WTC11 (cell line): ENCODE measurements around the gene TAF4. TPM values are rescaled to one million over a fixed set of nuclear protein-coding genes. Genes with fewer than 3 reads are reported as not detected.

Source experiments
- ATAC-seq: fragments of 200-7000 bp; cut with Tn5 transposase; 2 replicates; pipeline ENCODE4 v1.10.0; 2021; ENCODE audit warnings: mild to moderate bottlenecking, moderate library complexity
- CTCF ChIA-PET: fragments of 300-600 bp; sonication (Branson Sonifier 250); formaldehyde crosslinking; loops from one replicate; lab custom pipeline; 2021; ENCODE audit warnings: antibody characterized with exemption; lab: Charles Lee
- POLR2A ChIA-PET: fragments of 350-600 bp; sonication (Branson Sonifier 250); formaldehyde crosslinking; loops from one replicate; lab custom pipeline; 2021; ENCODE audit warnings: antibody characterized with exemption; lab: Charles Lee
- DNase-seq: peaks from one replicate; pipeline ENCODE4 v3.0.0; 2021; ENCODE audit warnings: low spot score
- H3K27ac Mint-ChIP-seq: 2 replicates; pipeline ENCODE4 v1.8.0; 2021; ENCODE audit warnings: mixed read lengths
- H3K27me3 Mint-ChIP-seq: 2 replicates; pipeline ENCODE4 v1.8.0; 2021; ENCODE audit warnings: low read depth, mild to moderate bottlenecking, moderate library complexity, mixed read lengths
- H3K36me3 Mint-ChIP-seq: 2 replicates; pipeline ENCODE4 v1.8.0; 2021; ENCODE audit warnings: mixed read lengths
- H3K4me1 Mint-ChIP-seq: 2 replicates; pipeline ENCODE4 v1.8.0; 2022; ENCODE audit warnings: mixed read lengths
- H3K4me3 Mint-ChIP-seq: 2 replicates; pipeline ENCODE4 v1.8.0; 2021; ENCODE audit warnings: mild to moderate bottlenecking, moderate library complexity, mixed read lengths
- H3K9me3 Mint-ChIP-seq: 2 replicates; pipeline ENCODE4 v1.8.0; 2021; ENCODE audit warnings: mixed read lengths
- CREM ChIP-seq: sonication (generic); formaldehyde crosslinking; IDR thresholded peaks from 2 replicates; pipeline ENCODE4 v1.8.1; 2022; ENCODE audit warnings: mild to moderate bottlenecking, missing genetic modification reagents, moderate library complexity
- GABPB1 ChIP-seq: sonication (generic); formaldehyde crosslinking; IDR thresholded peaks from 2 replicates; pipeline ENCODE4 v1.8.1; 2023; ENCODE audit warnings: mild to moderate bottlenecking, missing genetic modification reagents
- GRHL2 ChIP-seq: fragments of 250-450 bp; sonication (Bioruptor Pico); IDR thresholded peaks from 2 replicates; pipeline ENCODE4 v1.8.0; 2022; ENCODE audit warnings: mild to moderate bottlenecking, moderate library complexity; ENCODE audit not compliant: insufficient replicate concordance, severe bottlenecking
- IRF2 ChIP-seq: sonication (generic); formaldehyde crosslinking; IDR thresholded peaks from 2 replicates; pipeline ENCODE4 v1.8.0; 2022; ENCODE audit warnings: low read depth, missing genetic modification reagents, borderline replicate concordance
- JUN ChIP-seq: sonication (generic); formaldehyde crosslinking; IDR thresholded peaks from 2 replicates; pipeline ENCODE4 v1.8.0; 2023; ENCODE audit warnings: mild to moderate bottlenecking, missing genetic modification reagents
- PRRX2 ChIP-seq: fragments of 250-450 bp; sonication (Bioruptor Pico); IDR thresholded peaks from 2 replicates; pipeline ENCODE4 v1.8.0; 2021; ENCODE audit warnings: mild to moderate bottlenecking
- RORB ChIP-seq: fragments of 250-450 bp; sonication (Bioruptor Pico); IDR thresholded peaks from 2 replicates; pipeline ENCODE4 v1.9.0; 2021; ENCODE audit warnings: mild to moderate bottlenecking
- SMAD3 ChIP-seq: sonication (generic); formaldehyde crosslinking; IDR thresholded peaks from 2 replicates; pipeline ENCODE4 v1.8.0; 2022; ENCODE audit warnings: missing genetic modification reagents, mild to moderate bottlenecking, borderline replicate concordance
- TCF7 ChIP-seq: sonication (generic); formaldehyde crosslinking; IDR thresholded peaks from 2 replicates; pipeline ENCODE4 v1.8.0; 2022; ENCODE audit warnings: mild to moderate bottlenecking, low read depth, missing genetic modification reagents, moderate library complexity
- TEAD4 ChIP-seq: sonication (generic); formaldehyde crosslinking; IDR thresholded peaks from 2 replicates; pipeline ENCODE4 v1.8.0; 2022; ENCODE audit warnings: mild to moderate bottlenecking, missing genetic modification reagents
- ZBTB21 ChIP-seq: sonication (generic); formaldehyde crosslinking; IDR thresholded peaks from 2 replicates; pipeline ENCODE4 v1.8.1; 2023; ENCODE audit warnings: mild to moderate bottlenecking, missing genetic modification reagents, borderline replicate concordance
- ZNF121 ChIP-seq: sonication (generic); formaldehyde crosslinking; IDR thresholded peaks from 2 replicates; pipeline ENCODE4 v1.8.0; 2023; ENCODE audit warnings: missing genetic modification reagents
- ZNF423 ChIP-seq: fragments of 250-450 bp; sonication (Bioruptor Pico); IDR thresholded peaks from 2 replicates; pipeline ENCODE4 v2.1.2; 2022; ENCODE audit warnings: mild to moderate bottlenecking, moderate library complexity
- total RNA-seq: library from RNA; stranded (reverse); gene quantifications from 3 replicates; pipeline ENCODE4 v1.2.3, GENCODE V29; 2021
- TF ChIP-seq, protein P1 (sequence below): fragments of 250-450 bp; sonication (Bioruptor Pico); IDR thresholded peaks from 2 replicates; pipeline ENCODE4 v1.9.0; 2021; ENCODE audit warnings: mild to moderate bottlenecking, borderline replicate concordance
- TF ChIP-seq, protein P2 (sequence below): sonication (generic); formaldehyde crosslinking; IDR thresholded peaks from 2 replicates; pipeline ENCODE4 v1.8.0; 2023; ENCODE audit warnings: mild to moderate bottlenecking, missing genetic modification reagents
- TF ChIP-seq, protein P3 (sequence below): fragments of 250-450 bp; sonication (Bioruptor Pico); IDR thresholded peaks from 2 replicates; pipeline ENCODE4 v1.9.0; 2021; ENCODE audit warnings: mild to moderate bottlenecking
- TF ChIP-seq, protein P4 (sequence below): sonication (generic); formaldehyde crosslinking; IDR thresholded peaks from 2 replicates; pipeline ENCODE4 v1.8.1; 2022; ENCODE audit warnings: mild to moderate bottlenecking, missing genetic modification reagents, moderate library complexity, borderline replicate concordance

TAF4 gene
- total RNA-seq, 1 experiment from 2014 or later: 34.4 TPM

DNA sequence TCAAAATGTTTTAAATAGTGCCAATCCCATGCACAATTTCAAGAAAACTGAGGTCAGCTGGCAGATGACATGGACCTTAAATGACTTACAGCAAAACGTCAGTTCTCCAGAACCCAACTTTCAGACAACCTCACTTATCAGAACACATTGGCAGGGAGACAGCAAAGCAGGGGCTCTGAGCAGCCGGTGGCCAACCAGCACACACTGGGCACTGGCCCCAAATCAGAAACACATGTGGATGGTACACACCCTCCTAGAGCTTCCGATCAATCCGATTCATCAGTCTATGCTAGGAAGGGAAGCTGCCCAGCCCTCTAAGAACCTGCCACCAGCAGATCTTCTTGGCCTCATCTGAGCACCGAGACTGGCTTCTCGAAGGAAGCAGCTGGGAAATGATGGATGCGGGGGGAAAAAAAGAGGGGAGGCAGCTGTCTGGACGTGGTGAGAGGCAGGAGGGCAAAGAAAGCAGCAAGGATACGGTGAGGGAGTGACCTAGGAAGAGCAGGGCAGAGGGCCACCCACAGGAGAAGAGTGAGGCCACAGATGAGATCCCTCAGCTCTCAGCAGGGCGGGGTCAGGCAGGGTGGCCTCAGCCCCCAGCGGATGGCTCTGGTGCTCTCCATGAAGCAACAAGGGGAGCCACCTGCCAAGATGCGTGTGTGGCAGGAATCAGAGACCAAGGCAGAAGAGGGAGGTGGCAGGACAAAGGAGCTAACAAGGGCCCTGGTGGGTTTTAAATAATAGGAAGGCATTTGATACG, 32.9 kb downstream of the TAF4 start (continued):
- TF ChIP-seq, protein P1, sequence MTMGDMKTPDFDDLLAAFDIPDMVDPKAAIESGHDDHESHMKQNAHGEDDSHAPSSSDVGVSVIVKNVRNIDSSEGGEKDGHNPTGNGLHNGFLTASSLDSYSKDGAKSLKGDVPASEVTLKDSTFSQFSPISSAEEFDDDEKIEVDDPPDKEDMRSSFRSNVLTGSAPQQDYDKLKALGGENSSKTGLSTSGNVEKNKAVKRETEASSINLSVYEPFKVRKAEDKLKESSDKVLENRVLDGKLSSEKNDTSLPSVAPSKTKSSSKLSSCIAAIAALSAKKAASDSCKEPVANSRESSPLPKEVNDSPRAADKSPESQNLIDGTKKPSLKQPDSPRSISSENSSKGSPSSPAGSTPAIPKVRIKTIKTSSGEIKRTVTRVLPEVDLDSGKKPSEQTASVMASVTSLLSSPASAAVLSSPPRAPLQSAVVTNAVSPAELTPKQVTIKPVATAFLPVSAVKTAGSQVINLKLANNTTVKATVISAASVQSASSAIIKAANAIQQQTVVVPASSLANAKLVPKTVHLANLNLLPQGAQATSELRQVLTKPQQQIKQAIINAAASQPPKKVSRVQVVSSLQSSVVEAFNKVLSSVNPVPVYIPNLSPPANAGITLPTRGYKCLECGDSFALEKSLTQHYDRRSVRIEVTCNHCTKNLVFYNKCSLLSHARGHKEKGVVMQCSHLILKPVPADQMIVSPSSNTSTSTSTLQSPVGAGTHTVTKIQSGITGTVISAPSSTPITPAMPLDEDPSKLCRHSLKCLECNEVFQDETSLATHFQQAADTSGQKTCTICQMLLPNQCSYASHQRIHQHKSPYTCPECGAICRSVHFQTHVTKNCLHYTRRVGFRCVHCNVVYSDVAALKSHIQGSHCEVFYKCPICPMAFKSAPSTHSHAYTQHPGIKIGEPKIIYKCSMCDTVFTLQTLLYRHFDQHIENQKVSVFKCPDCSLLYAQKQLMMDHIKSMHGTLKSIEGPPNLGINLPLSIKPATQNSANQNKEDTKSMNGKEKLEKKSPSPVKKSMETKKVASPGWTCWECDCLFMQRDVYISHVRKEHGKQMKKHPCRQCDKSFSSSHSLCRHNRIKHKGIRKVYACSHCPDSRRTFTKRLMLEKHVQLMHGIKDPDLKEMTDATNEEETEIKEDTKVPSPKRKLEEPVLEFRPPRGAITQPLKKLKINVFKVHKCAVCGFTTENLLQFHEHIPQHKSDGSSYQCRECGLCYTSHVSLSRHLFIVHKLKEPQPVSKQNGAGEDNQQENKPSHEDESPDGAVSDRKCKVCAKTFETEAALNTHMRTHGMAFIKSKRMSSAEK (CRISPR knock-in tag): no peak
- no peak for TF ChIP-seq PRRX2
- TF ChIP-seq GABPB1 (CRISPR knock-in tag): no peak

DNA sequence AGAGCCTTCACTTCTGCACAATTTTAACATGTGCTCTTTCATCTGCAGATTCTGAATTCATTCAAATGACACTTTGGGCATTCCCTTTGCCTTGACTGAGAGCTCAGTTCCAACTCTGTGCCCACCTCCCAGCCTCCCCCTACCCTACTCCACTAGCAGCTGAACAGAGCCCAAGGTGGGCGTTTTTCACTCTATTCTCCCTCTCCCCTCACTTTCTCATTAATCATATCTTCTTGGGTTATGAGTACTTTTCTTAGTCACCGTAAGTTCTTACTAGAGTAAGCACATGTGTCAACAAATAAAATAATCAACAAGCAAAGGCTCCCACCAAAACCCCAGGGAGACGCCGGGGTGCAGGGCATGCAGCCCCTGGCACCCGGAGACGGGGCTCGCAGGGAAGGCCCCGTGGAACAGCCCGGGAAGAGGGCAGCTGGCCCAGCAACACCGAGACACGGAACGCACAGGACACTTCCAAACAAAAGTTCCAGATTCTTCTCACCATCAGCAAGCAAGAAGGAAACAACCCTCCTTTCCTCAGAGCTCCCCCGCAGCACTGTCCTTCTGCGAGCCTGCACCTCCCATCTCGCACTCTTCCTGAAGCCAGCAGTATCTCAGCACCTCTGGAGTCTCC, 34.1 kb downstream of the TAF4 start:
- CTCF ChIA-PET: interaction anchor here (2.0 kb wide), 1 partner anchor 21 kb away, joined by 8 read pairs; no protein-coding TSS in a partner anchor
- Mint-ChIP-seq H3K36me3 (no peaks in the 10 kb centered on the region), H3K27ac (peak overlapping the region; percentile 91), H3K4me1 (peaks cover 59% of the 10 kb centered on the region), H3K27me3 (no peaks in the 10 kb centered on the region), H3K4me3 (no peak overlapping the region), H3K9me3 (0 out of 2 replicates have a peak, but pooled peaks cover 4% of the 10 kb centered on the region)
- POLR2A ChIA-PET: no interaction called here
- TF ChIP-seq RORB (no peak), SMAD3 (no peak), ZNF121 (CRISPR knock-in tag) (no peak), GABPB1 (CRISPR knock-in tag) (no peak), ZNF423 (no peak), TEAD4 (CRISPR knock-in tag) (no peak), IRF2 (CRISPR knock-in tag) (no peak), GRHL2 (no peak), CREM (no peak), TCF7 (CRISPR knock-in tag) (no peak), JUN (CRISPR knock-in tag) (no peak), ZBTB21 (CRISPR knock-in tag) (no peak)
- TF ChIP-seq, protein P2, sequence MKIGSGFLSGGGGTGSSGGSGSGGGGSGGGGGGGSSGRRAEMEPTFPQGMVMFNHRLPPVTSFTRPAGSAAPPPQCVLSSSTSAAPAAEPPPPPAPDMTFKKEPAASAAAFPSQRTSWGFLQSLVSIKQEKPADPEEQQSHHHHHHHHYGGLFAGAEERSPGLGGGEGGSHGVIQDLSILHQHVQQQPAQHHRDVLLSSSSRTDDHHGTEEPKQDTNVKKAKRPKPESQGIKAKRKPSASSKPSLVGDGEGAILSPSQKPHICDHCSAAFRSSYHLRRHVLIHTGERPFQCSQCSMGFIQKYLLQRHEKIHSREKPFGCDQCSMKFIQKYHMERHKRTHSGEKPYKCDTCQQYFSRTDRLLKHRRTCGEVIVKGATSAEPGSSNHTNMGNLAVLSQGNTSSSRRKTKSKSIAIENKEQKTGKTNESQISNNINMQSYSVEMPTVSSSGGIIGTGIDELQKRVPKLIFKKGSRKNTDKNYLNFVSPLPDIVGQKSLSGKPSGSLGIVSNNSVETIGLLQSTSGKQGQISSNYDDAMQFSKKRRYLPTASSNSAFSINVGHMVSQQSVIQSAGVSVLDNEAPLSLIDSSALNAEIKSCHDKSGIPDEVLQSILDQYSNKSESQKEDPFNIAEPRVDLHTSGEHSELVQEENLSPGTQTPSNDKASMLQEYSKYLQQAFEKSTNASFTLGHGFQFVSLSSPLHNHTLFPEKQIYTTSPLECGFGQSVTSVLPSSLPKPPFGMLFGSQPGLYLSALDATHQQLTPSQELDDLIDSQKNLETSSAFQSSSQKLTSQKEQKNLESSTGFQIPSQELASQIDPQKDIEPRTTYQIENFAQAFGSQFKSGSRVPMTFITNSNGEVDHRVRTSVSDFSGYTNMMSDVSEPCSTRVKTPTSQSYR (CRISPR knock-in tag): no peak
- TF ChIP-seq, protein P3, sequence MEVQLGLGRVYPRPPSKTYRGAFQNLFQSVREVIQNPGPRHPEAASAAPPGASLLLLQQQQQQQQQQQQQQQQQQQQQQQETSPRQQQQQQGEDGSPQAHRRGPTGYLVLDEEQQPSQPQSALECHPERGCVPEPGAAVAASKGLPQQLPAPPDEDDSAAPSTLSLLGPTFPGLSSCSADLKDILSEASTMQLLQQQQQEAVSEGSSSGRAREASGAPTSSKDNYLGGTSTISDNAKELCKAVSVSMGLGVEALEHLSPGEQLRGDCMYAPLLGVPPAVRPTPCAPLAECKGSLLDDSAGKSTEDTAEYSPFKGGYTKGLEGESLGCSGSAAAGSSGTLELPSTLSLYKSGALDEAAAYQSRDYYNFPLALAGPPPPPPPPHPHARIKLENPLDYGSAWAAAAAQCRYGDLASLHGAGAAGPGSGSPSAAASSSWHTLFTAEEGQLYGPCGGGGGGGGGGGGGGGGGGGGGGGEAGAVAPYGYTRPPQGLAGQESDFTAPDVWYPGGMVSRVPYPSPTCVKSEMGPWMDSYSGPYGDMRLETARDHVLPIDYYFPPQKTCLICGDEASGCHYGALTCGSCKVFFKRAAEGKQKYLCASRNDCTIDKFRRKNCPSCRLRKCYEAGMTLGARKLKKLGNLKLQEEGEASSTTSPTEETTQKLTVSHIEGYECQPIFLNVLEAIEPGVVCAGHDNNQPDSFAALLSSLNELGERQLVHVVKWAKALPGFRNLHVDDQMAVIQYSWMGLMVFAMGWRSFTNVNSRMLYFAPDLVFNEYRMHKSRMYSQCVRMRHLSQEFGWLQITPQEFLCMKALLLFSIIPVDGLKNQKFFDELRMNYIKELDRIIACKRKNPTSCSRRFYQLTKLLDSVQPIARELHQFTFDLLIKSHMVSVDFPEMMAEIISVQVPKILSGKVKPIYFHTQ (CRISPR knock-in tag): no peak
- TF ChIP-seq, protein P4, sequence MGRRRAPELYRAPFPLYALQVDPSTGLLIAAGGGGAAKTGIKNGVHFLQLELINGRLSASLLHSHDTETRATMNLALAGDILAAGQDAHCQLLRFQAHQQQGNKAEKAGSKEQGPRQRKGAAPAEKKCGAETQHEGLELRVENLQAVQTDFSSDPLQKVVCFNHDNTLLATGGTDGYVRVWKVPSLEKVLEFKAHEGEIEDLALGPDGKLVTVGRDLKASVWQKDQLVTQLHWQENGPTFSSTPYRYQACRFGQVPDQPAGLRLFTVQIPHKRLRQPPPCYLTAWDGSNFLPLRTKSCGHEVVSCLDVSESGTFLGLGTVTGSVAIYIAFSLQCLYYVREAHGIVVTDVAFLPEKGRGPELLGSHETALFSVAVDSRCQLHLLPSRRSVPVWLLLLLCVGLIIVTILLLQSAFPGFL: no peak
- ATAC-seq (no peak), DNase-seq (no peak)
